ENCODE results near the gene PTPRH. TPM values are rescaled to one million over a fixed set of nuclear protein-coding genes. Genes with fewer than 3 reads are reported as not detected.

The PTPRH gene
- total RNA-seq, 2 donors from 2014 or later, result not detected

DNA sequence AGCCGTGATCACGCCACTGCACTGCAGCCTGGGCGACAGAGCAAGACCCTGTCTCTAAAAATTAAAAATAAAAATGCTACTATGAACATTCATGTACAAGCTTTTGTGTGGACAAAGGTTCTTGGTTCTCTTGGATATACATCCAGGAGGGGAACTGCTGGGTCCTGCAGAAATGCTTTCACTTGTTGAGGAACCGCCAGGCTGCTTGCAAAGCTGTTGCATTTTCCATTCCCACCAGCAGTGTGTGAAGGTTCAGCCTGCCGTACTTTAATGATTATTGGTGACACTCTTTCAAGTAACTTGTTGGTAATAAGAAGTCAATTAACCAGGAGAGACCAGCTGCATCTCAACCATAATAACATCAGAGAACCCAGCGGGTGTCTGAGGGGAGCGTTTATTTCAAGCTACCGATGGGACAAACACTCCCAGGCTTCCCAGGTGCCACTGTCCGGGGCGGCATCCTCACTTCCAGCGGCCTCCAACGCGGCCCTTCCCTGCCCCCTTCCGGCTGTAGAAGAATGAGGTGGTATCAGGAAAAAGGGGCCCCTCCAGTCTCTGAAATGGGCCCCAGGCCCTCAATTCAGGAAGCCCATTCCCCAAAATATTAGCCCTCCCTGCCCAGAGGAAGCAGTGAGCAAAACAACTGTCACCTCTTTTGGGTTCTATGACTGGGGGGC lies 76.7 kb downstream of the PTPRH start:
- peaks cover 27% of the 10 kb centered on the region for H3K27me3 Mint-ChIP-seq
- H3K4me1 Mint-ChIP-seq, result no peaks in the 10 kb centered on the region
- ATAC-seq (replicated peaks), result no peak
- no peak overlapping the region for H3K27ac Mint-ChIP-seq
- no peaks in the 10 kb centered on the region for H3K9me3 Mint-ChIP-seq
- no peaks in the 10 kb centered on the region for H3K36me3 Mint-ChIP-seq (ENCODE audit: low read depth)
- no peak overlapping the region for H3K4me3 Mint-ChIP-seq

DNA sequence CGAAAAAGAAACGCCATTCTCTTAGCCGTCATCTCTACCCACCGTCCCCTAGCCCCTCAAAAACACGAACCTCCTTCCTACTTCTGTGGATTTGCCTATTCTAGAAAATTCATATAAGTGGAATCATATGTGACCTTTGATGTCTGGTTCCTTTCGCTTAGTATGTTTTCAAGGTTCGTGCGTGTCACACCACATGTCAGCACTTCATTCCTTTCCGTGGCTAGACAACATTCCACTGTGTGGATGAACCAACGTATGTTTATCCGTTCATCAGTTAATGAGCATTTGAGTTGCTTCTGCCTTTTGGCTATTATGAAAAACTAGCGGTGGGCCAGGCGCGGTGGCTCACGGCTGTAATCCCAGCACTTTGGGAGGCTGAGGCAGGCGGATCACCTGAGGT lies 77.9 kb downstream of the PTPRH start:
- no peak for ATAC-seq (replicated peaks)
- Mint-ChIP-seq H3K27ac (no peak overlapping the region), H3K9me3 (no peaks in the 10 kb centered on the region), H3K36me3 (ENCODE audit: low read depth) (no peaks in the 10 kb centered on the region), H3K4me1 (no peaks in the 10 kb centered on the region), H3K27me3 (peaks cover 37% of the 10 kb centered on the region), H3K4me3 (no peak overlapping the region)

Other genes starting within 250 kb of the PTPRH start
- 1 to 10 TPM; 2.9 to 6.1 TPM for gene NLRP2, start 243.1 kb downstream of the PTPRH start, total RNA-seq
- gene GP6, start 171.2 kb downstream of the PTPRH start, total RNA-seq, result under 1 TPM; 0.13 to 0.69 TPM
- 10 to 100 TPM; 20.4 to 25.0 TPM for gene RDH13, start 146.4 kb downstream of the PTPRH start, total RNA-seq
- gene EPS8L1, start 133.6 kb downstream of the PTPRH start, total RNA-seq, result 1 to 10 TPM; 1.4 to 2.1 TPM
- 10 to 100 TPM; 74.5 to 94.8 TPM for gene PPP1R12C, start 91.9 kb downstream of the PTPRH start, total RNA-seq
- not detected for gene TNNT1, start 60.3 kb downstream of the PTPRH start, total RNA-seq
- gene TNNI3, start 51.8 kb downstream of the PTPRH start, total RNA-seq, result not detected
- gene DNAAF3, start 42.9 kb downstream of the PTPRH start, total RNA-seq, result under 1 TPM in 1 of 2 donors, not detected in 1; 0.35 TPM
- gene SYT5, start 29.2 kb downstream of the PTPRH start, total RNA-seq, result not detected
- 10 to 100 TPM in 1 of 2 donors, 1 to 10 TPM in 1; 8.5 to 11.3 TPM for gene TMEM86B, start 19.3 kb upstream of the PTPRH start, total RNA-seq
- gene PPP6R1, start 49.5 kb upstream of the PTPRH start, total RNA-seq, result 100 to 1,000 TPM; 156 to 319 TPM
- 10 to 100 TPM; 20.8 to 56.6 TPM for gene HSPBP1, start 70.6 kb upstream of the PTPRH start, total RNA-seq
- 10 to 100 TPM in 1 of 2 donors, 1 to 10 TPM in 1; 6.3 to 13.7 TPM for gene BRSK1, start 74.5 kb upstream of the PTPRH start, total RNA-seq
- under 1 TPM; 0.39 to 0.56 TPM for gene TMEM150B, start 115.8 kb upstream of the PTPRH start, total RNA-seq
- 10 to 100 TPM; 15.6 to 25.3 TPM for gene KMT5C, start 130.4 kb upstream of the PTPRH start, total RNA-seq
- gene COX6B2, start 145.2 kb upstream of the PTPRH start, total RNA-seq, result under 1 TPM; 0.15 to 0.50 TPM
- gene GARIN5B, start 153.8 kb upstream of the PTPRH start, total RNA-seq, result not detected
- under 1 TPM; 0.15 to 0.95 TPM for gene IL11, start 161.0 kb upstream of the PTPRH start, total RNA-seq
- not detected for gene TMEM190, start 167.3 kb upstream of the PTPRH start, total RNA-seq
- gene TMEM238, start 174.8 kb upstream of the PTPRH start, total RNA-seq, result 10 to 100 TPM in 1 of 2 donors, 1 to 10 TPM in 1; 7.2 to 11.5 TPM
- 1,000 to 10,000 TPM; 2,155 to 2,438 TPM for gene RPL28, start 176.4 kb upstream of the PTPRH start, total RNA-seq
- gene UBE2S, start 198.3 kb upstream of the PTPRH start, total RNA-seq, result 100 to 1,000 TPM; 183 to 343 TPM
- under 1 TPM in 1 of 2 donors, not detected in 1; 0.11 TPM for gene SHISA7, start 233.8 kb upstream of the PTPRH start, total RNA-seq